Inferior parietal cortex (tissue), 1 donor: ENCODE data around the gene GAD1.

Experiments
- DNase-seq: peaks from one replicate; pipeline ENCODE4 v3.0.0-alpha.2; 2016; ENCODE audit errors: extremely low spot score

Gene GAD1

DNA sequence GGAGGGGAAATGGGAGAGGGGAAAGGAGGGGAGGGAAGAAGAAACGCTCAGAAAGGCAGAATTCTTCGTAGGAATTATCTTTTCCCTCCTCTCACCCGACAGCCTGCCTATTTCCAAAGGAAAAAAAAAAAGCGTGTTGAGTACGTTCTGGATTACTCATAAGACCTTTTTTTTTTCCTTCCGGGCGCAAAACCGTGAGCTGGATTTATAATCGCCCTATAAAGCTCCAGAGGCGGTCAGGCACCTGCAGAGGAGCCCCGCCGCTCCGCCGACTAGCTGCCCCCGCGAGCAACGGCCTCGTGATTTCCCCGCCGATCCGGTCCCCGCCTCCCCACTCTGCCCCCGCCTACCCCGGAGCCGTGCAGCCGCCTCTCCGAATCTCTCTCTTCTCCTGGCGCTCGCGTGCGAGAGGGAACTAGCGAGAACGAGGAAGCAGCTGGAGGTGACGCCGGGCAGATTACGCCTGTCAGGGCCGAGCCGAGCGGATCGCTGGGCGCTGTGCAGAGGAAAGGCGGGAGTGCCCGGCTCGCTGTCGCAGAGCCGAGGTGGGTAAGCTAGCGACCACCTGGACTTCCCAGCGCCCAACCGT lies at the start of gene GAD1:
TSS of gene GAD1 (plus strand) at position 384 of the 589 bp plus-strand sequence. CDS start 1,705 bp downstream, outside the sequence.
- peak; percentile 42 for DNase-seq

- peak; percentile 50 for DNase-seq
Measured at GRCh38 chr2:170770008-170770605, 46.6 kb upstream of the GAD1 start, which contains the start of gene ERICH2. ERICH2 (plus strand) TSS chr2:170770378; CDS start chr2:170770682, 304 bp downstream.

GRCh38 chr2:170770606-170771420 lies 45.9 kb upstream of the GAD1 start:
- DNase-seq, result peak; percentile 71

DNA sequence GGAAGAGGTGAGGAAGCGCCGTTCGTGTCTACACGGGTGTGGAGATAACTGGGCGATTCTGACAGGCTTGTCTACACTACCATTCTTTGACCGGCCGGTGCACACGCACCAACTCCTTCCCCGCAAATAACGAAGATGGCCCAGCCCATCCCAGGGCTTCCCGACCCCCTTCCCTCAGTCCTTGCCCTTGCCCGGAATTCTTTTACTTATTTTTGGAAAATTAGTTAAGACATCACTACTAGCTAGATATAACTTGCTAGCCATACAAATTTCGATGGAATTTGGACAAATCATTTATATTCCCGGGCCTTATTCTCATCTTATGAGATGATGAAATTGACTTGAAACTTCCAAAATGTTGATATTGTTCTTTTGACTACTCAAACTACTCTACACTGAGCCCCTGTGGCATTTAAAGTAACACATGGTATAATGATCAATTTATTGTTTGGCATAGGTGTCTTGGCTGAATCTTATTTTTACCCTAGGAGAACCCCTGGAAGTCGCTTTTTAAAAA lies 45.2 kb upstream of the GAD1 start:
- no peak for DNase-seq

DNA sequence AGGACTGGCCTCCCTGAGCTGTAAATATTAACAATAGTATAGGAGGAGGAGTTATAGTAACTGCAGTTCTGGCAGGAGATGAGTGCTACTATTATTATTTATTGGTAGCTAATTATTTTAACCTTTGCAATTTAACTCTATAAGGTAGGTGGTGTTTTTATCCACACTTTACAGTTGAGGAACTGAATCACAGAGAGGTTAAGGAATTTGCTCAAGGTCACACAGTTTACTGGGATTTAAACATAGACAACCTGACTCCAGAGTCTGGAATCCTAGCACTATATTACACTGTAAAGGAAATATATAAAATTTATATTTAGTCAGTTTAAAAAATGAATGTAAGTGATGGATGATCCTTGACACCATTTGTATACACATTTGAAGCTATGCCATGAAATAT lies 44.4 kb upstream of the GAD1 start:
- no peak for DNase-seq

DNA sequence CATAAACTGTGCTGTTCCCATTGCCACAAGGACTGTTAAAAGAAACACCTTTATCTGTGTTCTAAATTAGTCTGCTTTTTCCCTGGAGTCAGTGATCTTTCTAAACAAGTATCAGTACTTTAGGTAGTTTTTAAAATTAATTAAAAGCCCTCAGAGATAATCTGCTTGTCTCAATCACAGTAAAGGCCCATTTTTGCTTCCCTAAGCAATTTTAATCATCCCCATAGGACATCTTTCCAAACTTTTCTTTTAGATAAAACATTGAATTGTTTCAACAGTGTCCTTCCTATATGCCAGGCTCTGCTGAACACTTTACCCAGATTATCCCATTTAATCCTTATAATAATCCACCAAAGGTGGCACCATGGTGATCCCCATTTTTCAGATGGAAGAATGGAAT lies 42.6 kb upstream of the GAD1 start:
- DNase-seq, result no peak

GRCh38 chr2:170778900-170779299 lies 37.8 kb upstream of the GAD1 start:
- no peak for DNase-seq

DNA sequence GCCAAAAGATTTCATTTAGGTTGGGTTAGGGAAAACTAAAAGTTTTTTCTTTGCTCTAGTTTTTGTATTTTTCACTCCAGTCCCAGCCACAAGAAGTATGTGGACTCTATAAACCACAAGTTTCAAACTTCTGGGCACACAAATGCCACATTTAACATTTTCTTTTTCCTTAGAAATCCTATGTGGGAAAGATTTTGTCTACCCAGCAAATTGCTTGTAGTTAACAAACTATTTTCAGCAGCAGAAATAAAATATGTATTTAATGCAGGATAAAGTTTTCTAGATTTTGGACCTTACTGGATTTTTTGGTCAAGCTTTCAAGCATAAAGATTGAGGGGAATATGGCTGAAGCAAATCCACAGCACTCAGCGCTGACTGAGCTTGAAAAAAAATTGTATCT lies 37.4 kb upstream of the GAD1 start:
- no peak for DNase-seq

DNA sequence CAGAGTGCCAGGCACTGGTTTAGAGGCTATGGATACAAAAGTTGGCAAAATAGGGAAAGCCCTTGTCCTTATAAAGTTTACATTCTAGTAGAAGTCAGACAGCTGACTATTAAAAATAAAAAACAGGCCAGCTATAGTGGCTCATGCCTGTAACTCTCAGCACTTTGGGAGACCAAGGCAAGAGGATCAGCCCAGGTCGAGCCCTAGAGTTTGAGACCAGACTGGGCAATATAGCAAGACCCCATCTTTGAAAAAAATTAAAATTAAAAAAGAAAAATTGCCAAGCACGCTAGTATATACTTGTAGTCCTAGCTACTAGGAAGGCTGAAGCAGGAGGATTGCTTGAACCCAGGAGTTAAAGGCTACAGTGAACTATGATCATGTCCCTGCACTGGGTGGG lies 34.0 kb upstream of the GAD1 start:
- DNase-seq, result no peak

- DNase-seq, result no peak
Measured at GRCh38 chr2:170783549-170783948, 33.1 kb upstream of the GAD1 start.

GRCh38 chr2:170798996-170799395 lies 17.7 kb upstream of the GAD1 start:
- no peak for DNase-seq

- DNase-seq, result no peak
Measured at GRCh38 chr2:170806548-170806947, 10.1 kb upstream of the GAD1 start.

GRCh38 chr2:170812710-170813600 lies 3.7 kb upstream of the GAD1 start:
- peak; percentile 97 for DNase-seq

- DNase-seq, result no peak
Measured at GRCh38 chr2:170813611-170814532, 2.8 kb upstream of the GAD1 start.

GRCh38 chr2:170814533-170815230 lies 2.0 kb upstream of the GAD1 start:
- DNase-seq, result no peak

DNA sequence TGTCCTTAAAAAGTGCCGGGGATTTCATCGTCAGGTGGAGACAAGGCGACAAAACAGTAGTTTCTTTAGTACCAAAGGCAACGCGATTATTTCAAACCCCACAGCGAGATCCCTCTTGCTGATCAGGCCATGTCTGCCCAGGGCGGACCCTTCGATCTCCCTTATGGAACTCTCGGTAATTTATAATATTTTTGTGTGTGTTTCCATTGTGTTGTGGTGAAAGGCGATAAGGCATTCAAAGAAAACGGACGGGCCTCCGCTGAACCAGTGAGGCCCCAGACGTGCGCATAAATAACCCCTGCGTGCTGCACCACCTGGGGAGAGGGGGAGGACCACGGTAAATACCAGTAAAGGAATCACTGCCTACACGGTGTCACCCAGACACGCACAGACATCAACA lies 1.4 kb upstream of the GAD1 start:
- no peak for DNase-seq

DNA sequence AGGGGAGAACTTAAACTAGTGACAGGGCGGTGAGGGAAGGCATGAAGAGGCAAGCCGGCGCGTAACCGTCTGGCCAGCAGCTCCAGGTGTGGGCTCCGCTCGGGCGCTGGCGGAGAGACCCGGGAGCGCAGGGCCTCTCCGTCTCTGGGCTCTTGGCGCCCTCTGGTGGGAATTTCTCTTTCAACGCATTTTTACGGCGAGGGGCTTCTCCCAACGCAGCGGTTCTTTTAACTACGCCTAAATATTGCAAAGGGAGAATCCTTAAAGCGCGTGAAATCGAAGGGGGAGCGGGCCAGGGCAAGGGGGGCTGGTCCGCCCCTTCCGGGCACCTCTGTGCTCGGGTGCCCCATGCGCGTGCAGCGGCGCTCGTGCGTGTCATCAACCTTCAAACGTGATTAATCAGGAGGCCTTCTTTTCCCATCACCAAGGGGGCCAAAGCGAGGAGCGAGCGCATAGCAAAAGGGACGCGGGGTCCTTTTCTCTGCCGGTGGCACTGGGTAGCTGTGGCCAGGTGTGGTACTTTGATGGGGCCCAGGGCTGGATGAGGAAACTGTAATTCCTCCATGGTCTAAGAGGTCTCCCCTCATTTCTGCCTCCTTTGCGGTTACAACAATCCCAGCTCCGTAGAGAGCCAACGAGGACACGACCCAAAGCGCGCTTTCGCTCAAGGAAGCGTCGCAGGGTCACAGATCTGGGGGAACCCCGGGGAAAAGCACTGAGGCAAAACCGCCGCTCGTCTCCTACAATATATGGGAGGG lies 762 bp upstream of the GAD1 start:
- DNase-seq, result peak; percentile 69

GRCh38 chr2:170817093-170818035 lies 677 bp downstream of the GAD1 start:
- no peak for DNase-seq
